ENCODE results near the gene MSRB1.

- TF ChIP-seq CTCF (conservative IDR thresholded peaks at IDR 0.05; ENCODE audit: low read length) = no peak
- no peak for TF ChIP-seq EZH2phosphoT487 (IDR thresholded peaks at IDR 0.05; ENCODE audit: borderline replicate concordance)
Observed at GRCh38 chr16:1909561-1910231, 33.3 kb downstream of the MSRB1 start.
